Measurements from ENCODE around the gene E2F1.

The E2F1 gene

DNA sequence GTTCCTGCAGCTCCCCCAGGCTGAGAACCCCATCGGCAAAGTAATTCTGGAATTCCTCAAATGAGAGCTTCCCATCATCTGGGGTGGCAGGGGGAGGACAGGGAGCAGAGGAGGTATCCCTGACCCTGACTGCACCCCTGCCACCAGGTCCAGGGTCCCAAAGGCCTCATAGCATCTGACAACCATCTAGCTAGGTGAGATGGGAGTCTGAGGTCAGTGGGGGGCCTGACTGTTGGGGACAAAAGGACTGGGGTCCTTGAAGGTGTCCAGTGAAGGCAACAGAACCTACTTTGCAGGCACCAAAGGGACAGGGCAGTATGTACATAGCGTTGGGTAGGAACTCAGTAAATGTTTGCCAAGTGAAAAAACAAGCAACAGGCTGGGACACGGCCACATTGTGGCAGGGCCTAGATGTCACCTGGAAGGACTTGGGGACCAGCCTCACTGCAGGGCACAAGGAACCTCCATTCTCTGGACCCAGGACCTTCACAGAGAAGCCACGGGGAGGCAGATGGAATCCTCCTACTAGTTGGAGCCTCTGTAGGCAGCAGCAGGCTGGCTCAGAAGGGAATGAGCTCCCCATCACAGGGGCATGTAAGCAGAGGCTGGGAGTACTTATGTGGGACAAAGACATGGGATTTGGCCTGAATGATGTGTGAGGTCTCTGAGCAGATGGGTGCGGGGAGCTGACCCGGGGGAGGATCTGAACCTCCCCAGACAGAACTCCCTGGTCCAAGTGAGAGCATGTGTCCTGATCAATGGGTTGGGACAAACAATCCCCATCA, 15.3 kb downstream of the E2F1 start:
- DNase-seq, result no peak

DNA sequence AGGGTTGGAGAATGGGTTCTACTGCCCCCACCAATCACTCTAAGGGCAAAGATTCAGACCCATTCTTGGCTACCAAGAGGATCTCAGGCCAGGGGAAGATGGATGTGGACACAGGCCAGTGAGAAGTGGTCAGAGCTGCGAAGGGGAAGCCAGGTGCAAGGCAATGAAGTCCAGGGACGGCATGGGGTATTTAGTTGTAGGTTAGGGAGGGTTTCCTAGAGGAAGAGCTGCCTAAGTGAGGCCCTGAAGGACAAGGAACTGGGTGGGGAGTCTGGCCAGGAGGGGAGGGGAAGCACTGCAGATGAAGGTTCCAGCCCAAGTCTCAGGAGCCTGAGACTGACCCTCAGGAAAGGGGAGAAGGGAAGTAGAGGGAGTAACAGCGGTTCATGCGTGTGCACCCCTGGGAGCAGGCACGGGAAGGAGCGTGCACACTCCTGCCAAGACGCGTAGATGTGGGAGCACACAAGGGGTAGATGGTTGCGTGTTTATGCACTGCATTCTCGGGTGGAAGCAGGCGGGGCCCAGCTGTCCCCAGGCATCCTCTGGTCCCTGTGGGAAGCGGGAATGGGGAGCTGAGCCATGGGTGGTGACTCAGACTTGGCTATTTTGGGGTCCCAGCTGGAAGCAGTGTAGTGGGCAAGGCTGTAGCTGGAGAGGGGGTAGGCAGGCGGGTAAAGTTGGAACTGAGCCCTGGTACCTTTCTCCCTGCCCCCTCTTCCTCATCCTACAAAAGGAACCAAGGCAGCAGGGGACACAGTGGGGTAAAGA, 16.1 kb downstream of the E2F1 start:
- DNase-seq, result no peak

DNA sequence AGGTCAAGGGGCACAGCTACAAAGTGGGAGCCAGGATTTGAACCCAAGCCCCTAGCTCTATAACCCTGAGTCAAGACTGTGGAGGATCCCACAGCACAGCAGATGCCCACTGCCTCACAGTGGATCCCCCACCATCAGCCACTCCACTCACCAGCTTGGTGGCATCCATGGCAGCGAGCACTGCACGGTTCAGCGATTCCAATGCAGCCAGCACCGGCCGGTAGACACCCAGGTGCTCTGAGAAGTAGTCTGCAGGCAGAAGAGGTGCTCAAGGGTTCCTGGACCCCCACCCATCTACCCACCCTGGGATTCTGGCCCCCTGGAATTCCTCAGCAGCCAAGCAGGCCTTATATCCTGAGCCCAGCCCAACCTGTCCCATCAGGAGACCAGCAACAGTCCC, 17.0 kb downstream of the E2F1 start:
- no peak for DNase-seq

DNA sequence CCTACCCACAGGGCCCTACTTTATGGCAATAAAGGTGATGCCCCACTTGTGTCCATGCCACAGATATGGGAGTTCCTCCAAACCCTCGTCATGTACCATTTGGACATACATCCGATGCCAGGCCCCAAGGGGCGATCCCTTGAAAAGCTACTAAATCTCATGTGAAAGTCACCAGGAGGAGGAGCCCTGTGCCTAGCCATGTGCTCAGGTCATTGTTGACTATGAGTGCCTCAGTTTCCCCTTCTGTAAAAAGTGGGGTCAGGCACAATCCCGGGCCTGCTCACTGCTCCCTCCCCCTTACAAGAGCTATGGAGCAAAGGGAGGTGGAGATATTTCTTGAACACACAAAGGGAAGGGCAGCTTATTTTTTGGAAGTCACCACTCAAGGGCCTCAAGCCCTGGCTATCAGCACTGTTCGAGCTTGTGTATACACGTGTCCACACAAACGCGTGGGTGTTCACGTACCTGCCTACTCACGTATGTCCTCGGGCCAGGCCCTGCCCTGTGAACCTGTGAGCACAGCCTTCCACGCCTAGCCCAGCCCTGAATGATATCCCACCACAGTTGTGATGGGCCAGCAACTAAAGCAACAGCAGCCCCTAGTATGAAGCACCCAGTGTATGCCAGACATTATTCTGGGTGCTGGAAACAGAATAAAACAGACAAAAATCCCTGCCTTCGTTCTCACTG, 17.6 kb downstream of the E2F1 start:
- DNase-seq, result no peak

DNA sequence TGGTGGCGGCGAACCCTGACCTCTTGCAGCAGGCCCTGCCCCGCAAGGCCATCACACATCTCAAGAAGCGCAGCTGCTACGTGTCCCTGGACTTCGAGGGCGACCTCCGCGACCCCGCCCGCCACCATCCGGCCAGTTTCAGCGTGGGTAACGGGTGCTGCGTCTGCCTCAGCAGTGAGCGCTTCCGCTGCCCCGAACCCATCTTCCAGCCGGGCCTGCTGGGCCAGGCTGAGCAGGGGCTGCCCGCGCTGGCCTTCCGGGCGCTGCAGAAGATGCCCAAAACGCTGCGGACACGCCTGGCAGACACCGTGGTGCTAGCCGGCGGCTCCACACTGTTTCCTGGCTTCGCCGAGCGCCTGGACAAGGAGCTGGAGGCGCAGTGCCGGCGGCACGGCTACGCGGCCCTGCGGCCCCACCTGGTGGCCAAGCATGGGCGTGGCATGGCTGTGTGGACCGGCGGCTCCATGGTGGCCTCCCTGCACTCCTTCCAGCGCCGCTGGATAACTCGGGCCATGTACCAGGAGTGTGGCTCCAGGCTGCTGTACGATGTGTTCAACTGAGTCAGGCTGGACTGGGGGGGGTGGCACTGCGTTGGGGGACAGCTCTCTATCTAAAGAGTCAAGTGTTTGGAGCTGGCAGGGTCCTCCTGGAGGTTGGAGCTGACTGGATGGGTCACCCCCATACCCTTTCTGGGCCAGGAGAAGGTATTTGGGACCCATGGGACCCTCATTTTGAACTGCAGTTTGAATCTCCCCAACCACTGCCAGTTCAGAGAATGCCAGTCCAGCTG, 18.3 kb downstream of the E2F1 start:
- DNase-seq, result peak; percentile 89

DNA sequence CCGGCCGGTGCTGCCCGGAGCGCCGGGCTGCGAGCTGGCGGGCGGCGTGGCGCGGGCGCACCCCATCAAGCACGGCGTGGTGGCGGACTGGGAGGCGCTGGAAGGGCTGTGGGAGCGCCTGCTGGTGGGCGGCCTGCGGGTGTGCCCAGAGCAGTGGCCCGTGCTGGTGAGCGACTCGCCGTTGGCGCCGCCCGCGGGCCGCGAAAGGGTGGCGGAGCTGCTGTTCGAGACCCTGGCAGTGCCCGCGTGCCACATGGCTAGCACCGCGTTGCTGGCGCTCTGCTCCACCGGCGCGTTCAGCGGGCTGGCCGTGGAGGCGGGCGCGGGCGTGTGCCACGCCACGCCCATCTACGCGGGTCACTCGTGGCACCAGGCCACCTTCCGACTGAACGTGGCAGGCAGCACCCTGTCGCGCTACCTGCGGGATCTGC, 18.9 kb downstream of the E2F1 start:
- peak; percentile 55 for DNase-seq

DNA sequence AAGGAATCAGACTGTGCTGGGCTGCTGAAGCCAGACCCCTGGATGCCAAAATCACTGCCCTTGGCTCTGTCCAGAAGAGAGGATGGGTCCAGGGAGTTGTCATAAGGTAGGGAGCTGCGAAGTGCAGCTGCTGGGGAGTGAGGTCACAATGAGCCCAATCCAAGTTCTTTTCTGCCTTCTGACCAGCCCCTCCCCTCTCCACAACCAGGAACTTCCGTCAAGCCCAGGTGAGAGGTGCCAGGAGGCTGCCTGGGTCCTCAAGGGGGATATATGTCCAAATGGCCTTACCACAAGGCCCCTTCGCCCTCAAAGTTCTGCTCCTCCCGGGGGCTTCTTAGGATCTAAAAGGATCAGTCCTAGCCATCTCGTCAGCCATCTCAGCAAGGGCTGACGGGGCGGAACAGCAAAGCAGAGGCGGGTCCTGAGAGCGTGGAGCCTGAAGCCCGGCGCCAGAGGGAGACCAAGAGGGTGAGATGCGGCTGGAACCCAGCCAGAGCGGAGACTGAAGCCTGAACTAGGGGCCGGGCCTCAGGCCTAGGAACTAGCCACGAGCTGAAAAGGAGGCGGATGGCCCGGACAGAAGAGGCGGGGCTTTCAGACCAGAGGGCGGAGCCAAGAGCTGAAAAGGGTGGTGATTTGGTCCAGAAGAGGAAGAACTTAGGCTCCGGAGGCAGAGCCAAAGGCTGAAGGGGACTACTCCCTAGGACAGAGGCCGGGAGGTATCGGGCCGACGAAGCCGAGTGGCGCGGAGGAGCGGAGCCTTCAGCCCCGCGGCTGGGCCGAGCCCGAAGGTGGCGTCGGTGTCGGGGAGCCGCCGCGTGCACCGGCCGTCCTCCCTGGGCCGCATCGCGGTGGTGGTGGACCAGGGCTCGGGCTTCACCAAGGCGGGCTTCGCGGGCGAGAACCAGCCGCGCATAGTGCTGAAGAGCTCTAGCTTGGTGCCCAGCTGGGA, 19.6 kb downstream of the E2F1 start, which contains the start of gene ACTL10:
ACTL10 (plus strand) TSS at position 651 of the 952 bp plus-strand sequence. CDS start 555 bp downstream, outside the sequence.
- DNase-seq, result peak; percentile 99

DNA sequence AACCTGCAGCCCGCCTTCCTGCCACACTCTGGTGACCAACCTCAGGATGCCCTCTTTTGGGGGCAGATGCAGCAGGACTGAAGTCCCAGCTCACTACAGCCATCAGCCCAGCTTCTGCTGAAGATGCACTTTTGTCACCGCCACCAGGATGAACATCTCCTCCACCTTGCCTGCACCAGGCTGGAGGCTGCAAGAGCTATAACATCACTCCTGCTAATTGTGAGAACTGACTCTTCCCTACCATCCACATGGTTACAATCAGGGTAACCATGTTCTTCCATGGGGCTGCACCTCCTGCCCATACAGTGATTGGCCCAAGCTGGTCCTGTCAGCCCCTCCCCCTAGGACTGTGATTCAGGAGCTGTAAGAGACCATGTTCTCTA, 21.4 kb downstream of the E2F1 start:
- DNase-seq, result no peak

DNA sequence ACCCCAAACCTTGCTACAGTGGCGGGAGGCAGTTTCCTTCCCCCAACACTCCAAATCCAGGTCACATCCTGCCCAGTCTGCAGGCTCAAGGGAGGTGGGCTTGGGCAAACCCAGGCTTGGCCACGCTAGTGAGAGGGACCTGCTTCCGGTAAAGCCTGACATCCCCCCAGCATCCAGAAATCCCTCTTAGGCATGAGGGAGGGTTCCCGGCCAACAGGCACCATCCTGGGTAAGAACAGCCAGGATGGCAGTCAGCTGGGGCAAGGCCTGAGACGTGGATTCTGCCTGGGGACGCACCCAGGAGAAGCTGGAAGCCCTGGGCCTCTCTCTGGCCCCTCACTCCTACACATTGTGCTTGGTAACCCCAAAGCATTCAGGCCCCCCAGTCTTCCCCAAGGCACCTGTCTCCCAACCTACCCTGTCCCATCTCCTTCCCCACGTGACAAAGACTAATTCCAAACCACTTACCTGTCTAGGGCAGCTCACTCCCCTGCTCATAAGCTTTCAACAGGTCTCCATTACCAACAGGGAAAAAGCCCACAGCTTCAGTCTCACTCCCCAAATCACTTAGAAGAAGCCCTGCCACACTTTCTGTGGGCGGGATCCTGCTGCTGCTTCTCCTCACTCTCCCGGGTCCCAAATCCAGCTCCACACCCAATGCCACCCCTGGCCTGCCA, 22.0 kb downstream of the E2F1 start:
- DNase-seq, result no peak

DNA sequence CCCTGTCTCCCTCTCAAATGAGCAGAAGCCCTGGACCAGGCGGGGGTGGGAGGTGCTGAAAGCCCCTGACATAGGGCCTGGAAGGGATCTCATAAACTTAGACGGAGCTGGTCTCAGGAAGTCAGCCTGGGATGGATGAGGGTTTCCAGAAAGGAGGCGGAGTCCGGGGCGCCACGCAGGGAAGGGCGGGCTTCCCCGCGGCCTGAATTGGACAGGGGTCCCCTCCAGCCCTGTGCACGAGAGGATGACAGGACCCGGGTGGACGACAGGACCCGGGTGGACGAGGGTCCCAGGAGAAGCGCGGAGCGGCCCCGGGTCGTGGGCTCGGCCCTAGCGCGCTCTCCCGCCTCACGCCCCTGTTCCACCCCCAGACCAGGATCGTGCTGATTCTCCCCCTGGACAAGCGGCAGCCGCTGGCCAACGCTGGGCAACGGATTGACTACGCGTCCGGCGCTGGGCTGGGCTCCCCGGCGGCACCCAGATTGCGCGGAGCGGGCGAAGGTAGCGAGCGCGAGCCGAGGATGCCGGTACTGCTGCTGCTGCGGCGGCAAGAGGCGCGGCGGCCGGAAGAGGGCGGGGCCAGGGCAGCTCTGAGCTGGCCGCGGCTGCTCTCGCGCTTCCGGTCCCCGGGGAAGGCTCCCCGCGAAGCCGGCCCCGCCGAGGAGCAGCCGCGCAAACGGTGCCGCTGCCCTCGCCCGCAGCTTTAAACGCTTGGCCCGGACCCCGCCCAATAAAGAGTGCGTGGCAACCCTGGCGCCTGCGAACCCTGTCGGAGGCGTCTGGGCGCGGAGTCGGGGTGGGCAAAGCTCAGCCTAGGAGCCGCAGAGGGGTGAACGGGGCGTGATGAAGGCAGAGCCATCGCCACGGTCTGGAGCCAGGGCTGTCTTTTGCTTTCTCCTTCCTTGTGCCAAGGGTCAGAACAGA, 22.8 kb downstream of the E2F1 start:
- DNase-seq, result peak; percentile 91

DNA sequence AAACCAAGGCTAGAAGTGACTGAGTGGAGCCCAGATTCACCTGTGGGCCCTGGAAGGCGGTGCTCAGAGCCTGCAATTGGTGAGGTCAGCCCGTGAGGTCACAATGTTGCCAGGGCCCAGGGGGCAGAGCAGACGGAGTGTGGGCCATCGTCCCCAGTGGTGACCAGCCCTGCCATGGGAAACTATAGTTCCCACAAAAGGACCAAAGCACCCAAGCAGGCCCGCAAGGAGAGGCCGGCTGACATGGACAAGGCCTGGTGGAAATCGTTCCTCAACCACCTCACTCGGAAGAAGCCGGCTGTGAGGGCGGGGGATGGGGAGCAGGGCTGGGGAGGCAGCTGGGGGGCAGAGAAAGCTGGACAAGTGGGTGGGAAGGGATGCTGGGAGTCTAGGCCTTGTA, 24.0 kb downstream of the E2F1 start, which contains the start of gene C20orf144:
C20orf144 (plus strand) TSS at position 156 of the 400 bp plus-strand sequence; CDS start at position 175, 19 bp downstream.
- DNase-seq, result no peak

DNA sequence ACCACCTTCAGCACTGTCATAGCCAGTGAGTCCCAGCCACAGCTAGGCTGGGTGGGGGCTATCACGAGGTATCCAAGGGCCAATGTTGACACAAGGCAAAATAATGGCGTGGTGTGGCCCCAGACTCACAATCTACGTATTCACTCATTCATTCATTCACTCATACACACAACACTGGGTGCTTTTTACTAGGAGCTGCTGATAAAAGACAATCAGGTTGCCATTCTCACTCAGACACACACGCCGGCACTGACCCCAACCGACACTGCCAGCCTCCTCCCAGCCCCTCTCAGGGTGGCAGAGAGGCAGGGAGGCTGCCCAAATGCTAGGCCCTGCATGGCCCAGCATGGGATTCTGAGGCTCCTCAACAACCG, 25.5 kb downstream of the E2F1 start:
- no peak for DNase-seq

DNA sequence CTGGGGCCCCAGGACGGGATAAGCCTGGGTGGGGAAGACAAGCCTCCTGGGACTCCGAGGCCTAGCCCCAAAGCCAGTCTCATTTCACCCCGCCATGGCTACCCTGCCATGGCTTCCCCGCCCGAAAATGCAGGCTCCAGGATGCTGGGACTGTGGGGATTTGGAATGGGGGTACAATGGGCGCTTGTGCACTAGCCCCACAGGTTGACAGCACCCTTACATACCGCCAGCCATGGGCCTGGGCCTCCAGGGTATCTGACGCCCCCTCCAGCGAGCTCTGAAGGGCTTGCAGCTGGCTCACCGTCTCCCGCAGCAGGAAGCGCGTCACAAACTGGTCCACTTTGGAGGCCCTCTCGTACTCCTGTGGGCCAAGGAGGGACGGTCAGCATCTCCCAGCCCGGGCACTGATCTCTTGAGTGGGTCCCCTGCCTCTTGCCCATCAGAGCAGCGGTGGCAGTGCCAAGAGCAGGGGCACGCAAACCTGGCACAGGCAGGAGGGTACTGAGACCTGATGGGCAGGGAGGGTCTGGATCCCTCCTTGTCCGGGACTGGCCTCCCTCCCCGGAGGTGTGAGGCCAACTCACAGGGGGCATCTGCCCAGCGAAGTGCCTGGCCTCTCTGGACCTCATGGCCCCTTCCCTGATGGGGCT, 26.0 kb downstream of the E2F1 start:
- no peak for DNase-seq

DNA sequence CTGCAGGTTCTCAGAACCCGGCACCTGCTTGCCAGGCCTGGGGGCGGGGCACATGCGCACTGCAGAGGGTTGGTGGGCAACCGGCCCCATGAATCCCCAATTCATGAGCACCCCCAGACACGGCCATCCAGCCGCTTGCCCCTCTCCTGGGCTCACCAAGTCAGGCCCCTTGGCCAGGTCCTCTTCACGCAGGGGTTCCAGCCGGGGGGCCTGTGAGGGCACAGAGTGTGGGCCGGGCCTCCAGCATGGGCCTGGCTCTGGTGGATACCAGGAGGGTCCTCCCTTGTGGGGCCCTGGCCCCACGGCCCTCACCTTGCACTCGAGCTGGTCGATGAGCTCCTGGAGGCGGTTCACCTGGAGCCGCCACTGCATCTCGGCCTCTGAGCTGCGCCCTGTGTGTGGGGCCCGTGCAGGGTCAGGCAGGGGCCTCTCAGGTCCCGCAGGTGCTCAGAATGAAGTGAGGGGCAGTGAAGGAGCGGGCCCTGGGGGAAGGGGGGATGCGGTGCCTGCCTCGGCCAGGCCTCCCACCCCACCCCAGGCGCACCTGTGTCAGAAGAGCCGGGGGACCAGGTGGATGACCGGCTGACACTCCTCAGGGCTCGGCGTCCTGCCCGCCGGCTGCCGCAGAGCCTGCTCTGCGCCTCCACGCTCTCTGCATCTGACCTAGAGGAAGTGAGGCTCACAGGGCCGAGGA, 26.7 kb downstream of the E2F1 start:
- no peak for DNase-seq

DNA sequence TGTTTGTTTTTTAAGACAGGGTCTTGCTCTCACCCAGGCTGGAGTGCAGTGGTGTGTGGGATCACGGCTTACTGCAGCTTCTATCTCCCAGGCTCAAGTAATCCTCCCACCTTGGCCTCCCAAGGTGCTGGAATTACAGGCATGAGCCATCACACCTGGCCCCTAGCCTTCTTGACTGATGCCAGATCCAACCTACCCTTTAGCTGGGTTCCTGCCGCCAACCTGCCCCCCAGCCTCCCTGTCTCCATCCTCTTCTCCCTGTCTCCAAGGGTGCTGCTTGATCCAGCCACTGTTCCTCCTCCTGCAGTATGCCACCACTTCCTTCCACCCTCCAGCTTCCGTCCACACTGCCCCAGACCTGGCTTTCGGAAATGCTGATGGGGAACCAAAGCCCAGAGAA, 27.3 kb downstream of the E2F1 start:
- no peak for DNase-seq

DNA sequence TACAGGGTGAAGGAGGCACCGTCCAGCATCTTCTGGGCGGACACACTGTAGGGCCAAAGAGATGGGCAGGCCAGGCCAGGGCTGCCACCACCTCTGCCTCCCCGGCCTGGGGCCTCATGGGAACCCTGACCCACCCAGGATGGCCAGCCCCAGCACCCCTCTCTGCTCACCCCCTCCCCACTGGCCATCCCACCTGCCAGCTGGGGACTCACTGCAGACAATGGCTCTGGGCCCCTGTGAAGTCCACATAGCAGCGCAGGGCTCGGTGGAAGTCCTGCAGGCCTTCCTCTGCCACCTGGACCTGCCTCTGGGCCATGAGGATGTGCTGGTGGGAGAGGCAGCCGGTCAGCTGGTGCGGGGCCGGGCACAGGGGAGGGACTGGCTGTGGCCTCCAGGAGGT, 27.7 kb downstream of the E2F1 start:
- DNase-seq, result no peak

DNA sequence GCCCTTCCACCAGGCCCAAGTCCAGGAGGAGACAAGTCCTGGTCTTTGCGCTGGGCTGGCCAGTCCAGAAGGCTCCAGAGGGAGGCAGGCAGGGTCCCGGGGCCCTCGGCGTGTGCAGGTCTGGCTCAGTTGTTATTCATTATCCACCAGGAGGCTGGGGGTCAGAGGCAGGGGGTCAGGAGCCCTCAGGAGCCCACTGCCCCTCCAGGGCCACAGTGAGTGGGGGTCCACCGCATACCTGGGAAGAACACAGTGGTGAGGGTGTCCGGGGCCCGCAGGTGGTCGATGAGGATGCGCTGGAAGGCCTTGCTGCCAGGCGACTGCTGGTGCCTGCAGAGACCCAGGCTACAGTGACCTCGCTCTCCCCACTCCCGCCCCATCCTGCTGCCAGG, 28.5 kb downstream of the E2F1 start:
- no peak for DNase-seq

Measured in hematopoietic multipotent progenitor cell treated with erythropoietin and hydrocortisone succinate and interleukin-3 and kit ligand, for 6 days (in vitro differentiated cells).